HG02642 (cell line): ENCODE measurements around the gene LMX1A.

ENCODE experiments used
- ATAC-seq: cut with Tn5 transposase; IDR thresholded peaks from one replicate; pipeline ENCODE4 v1.9.1; 2021; ENCODE audit warnings: mild to moderate bottlenecking; ENCODE audit not compliant: unreplicated experiment, poor library complexity

Gene LMX1A

DNA sequence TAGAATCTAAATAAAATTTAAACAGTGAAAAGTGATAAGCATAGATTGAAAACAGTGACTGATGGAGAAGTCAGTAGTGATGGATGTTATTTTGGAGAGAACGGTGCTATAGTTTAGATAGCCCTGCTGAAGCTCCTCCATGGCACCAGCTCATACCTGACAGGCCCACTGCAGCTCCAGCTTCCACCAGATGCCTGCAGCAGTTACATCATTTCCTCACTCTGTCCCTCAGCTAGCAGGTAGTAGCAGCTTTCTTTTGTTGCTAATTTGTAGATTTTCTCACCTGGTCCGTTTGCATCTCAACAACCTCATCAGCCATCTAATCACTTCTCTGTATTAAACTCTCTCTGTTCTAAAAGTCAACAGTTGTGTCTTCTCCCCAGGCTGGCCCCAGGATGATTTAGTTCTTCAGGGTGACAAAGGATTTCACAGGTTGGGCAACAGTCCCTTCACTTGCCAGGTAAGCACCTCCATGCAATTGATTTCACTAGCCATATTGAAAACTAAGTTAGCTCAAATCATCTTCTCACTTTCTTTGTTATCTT is 128.3 kb downstream of the LMX1A start:
- ATAC-seq: no peak

DNA sequence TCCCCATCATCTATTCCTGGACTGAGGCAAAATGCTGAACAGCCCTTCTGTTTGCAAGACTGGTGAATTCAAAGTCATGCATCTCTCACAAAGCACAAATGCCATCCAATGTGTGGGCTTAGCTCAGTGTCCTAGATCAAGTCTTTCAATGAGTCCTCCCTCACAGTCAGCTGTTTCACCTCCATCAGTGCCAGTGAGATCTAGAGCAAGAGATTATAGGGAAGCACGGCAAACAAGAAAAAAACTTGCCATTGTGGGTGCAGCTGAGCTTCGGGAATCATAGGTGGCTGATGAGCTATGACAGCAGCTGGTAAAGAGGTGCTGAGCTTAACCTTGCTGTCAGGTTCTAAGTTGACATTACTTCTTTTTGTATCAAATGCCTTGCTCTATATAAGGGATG is 130.2 kb downstream of the LMX1A start:
- no peak for ATAC-seq

DNA sequence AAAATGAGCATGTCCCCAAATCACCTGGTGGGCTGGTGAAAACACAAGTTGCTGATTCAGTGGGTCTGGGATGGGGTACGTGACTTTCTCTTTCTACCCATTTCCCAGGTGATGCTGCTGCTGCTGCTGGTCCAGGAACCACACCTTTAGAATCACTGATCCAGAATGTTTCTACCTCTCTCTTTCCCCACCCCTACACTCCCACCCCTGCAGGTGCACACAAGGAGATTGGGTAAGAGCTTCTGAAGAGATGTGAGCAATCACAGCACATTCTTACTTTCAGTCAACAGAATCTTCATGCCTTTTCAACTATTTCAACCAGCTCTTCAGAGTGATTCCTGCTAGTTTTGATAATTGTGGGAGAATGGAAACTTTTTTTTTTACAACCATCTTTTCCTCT is 130.9 kb downstream of the LMX1A start:
- no peak for ATAC-seq

DNA sequence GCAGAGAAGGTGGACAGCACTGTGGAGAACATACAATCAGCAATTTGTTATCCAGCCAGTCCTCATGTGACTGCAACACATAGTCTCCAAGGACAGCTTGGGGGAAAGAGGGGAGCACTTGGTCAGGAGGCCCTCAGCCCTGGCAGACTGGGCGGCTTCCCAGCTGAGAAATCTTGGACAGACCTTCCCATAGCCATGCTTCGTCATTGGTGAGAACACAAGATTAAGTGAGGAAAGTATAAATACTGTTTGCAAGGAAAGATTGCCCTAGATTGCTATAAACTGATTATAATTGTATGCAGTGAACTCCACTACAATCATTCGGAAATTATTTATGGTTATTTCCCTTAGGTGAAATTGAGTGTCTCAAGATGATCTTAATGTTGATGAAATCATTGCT is 131.5 kb downstream of the LMX1A start:
- ATAC-seq: no peak

DNA sequence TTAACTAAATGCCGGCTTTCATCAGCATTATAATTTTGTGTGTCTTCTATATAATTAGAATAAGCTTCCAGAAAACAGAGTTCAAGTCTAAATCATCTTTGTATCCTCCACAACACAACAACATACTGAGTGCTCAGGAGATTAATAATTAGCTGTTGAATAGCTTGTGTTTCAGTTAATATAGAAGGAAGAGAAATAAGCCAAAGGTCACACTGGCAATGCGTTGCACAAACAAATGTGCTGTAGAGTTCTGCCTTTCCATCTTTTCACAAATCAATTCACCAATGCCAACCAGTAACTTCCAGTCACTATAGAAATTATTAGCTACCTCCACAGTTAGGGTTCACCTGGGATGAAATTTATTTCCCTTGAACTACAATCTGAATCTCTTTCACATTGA is 132.0 kb downstream of the LMX1A start:
- ATAC-seq: no peak

DNA sequence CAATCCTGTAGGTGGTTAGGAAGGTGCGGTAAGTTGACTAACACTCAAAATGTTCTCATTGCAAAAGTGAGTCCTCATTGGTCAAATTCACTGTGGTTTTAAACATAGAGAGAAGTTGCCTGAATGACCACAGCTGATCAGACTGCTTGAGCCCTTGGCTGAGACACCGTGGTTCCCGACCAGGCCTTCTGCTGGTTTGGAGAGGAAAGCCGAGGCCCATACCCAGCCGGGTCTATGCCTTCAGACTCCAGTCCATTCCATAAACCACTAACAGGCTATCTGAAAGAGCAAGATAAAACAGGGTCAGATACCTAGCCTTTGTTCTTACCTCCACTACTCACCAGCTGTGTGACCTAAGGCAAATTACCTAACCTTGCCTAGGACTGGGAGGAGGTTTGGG is 133.9 kb downstream of the LMX1A start:
- ATAC-seq: no peak

DNA sequence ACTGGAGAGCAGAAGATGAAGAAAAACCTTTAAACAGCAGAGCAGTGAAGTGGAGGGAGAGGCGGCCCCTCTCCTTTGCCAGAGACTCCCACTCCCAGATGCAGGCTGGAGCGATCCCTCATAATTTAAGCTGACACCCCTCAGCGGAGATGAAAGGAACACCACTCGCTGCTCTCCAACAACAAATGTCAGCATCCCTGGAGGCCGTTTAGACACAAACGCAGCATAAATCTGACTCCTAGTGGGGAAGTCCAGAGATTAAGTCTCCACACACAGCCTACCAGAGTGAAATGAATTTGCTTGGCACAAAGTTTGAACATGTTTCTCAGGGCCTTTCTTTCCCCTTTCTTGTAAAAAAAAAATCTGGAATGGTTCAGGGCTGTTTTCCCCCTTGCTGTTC is 137.8 kb downstream of the LMX1A start:
- no peak for ATAC-seq

DNA sequence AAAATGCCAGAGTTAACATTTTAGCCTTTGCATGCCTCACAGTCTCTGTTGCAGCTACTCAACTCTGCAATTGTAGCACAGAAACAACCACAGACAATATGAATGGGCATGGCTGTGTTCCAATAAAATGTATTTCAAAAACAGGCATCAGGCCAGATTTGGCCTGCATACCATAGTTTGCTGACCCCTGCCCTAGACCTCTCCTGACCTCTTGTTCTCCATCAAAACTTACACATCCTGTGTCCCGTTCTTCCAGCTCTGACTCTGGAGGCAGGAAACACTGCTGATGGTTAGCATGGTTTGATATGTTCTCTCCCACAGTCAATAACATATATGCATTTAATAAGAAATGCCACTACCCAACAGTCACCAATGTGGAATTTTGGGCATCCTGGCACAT is 138.6 kb downstream of the LMX1A start:
- no peak for ATAC-seq

DNA sequence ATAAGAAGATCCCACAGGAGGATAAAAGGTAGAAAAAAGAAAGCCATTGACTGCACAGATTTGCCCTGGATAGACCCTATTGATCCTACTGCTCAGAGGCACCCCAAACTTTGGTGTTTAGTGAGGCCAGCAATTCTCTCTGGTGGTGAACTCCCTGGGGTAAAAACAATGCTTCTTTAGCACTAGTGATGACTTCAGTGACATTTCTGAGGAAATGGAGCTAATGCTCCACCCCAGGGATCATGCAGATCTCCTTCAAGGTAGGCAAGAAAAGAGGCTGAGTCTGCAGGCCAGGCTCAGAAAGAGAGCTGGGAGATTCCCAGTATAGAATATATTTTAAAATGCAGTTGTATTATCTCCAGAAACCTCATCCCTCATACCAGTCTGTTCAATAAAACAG is 140.3 kb downstream of the LMX1A start:
- no peak for ATAC-seq

DNA sequence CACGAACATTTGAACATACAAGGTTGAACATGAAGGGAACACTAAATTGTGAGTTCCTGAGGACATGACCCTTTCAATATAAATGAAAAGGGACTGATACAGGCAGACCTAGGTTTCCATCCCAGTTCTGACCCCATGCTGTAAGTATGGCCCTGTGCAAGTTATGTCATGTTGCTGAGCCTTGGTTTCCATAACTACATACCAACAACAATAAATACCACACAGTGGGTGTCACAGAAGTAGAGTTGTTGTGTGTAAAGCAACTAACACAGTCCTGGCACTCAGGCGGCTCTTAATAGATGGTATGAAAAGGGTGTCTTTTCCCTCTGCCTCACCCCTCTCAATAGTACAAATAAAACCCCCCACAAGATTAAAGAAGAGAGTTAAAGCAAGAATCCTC is 140.8 kb downstream of the LMX1A start:
- ATAC-seq: no peak

DNA sequence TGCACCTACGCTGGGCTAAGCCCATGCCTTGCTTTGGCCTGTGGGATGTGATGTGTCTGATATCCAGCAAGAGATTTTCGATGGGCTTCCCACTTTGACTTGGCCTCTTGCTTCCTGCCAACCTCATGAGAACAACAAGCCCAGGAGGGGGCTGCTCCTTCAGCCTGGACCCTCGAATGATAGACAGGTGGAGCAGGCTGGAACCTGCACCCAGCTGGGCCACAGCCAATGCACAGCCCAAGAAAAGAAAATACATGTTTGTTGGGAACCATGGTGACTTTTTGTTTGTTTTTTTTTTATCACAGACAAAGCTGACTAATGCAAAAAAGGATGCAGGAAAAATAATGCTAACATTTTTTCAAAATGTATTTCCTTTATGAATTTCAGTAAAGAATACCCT is 144.3 kb downstream of the LMX1A start:
- ATAC-seq: no peak

DNA sequence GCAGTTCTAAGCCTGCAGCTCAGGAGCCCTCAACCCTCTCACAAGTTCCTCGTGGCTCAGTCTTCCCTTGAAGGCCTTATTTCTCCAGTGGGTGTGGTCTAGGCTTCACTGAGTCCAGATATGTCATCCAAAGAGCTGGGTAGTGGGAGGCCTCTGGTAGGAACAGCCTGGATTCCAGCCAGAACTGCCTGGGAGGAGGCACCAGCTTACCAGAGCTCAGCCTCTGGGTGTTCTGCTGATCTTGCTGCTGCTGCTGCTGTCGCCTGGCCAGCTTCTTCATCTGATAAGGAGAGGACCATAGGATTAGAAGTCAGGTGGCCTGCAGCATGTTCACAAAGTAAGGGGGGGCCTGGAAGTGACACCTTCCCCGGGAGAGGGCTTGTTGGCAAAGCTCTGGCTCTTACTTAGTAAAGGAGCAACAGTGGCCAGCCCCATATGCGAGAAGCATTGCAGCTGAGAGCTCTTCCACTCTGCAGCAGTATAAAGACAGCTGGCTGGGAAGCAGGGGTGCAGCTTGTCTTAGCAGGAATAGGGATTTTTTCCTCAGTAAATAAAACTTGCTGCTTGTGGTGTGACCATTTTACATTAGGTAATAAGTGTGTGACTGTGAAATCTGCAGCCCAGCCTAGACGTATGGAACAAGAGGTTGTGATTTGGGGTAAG is 148.5 kb downstream of the LMX1A start:
- ATAC-seq: no peak

DNA sequence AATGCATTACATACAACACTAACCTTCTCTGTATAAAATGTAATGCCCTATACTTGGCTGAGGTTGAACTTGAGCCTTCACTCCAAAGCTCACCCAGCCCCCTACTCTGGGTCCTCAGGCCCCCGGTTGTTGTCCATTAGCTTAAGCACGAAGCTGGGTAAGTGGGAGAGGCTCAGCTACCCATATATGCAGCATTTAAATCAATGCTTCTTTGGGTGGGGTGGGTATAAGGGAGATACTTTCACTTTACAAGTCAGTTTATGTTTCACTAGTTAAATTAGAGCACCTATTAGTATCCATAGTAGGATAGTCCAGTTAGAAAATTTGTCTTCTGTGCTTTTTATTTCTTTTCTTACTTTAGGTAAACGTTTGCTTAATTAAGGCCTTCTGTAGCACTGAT is 151.4 kb downstream of the LMX1A start:
- ATAC-seq: no peak

DNA sequence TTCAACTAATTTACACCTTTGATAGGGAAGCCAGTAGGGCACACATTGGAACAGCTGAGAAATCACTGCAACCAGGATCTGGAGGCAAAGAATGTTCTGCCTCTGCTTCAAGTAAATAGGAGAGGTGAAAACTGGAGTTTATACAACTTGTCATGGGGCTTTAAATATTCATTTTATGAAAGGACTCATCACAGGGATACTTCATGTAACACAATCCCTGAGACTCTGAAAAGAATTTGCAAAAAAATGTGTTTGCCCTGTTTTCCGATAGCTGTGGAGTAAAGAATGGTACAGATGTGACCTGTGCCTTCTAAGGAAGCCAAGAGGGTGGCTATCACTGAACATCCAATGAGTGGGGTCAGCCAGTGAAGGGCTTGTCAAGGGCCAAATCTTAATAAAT is 152.0 kb downstream of the LMX1A start:
- no peak for ATAC-seq

DNA sequence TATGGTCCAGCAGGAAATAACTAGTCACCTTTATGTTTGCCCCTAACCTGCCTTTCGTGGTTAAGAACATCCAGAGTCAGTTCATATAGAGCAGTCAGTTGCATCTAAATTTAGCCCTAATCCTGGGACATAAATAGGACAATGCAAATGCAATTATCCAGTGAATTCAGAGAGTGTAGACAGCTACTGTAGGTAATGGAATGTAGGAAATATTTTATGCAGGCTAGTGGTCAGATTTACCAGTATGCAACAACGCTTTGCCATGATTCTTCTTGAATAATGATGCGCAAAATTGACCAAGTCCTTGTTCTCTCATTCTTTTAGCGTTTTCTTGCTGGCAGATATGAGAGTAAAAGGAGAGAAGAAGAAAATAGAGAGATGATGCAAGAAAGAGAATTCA is 165.4 kb downstream of the LMX1A start:
- no peak for ATAC-seq

DNA sequence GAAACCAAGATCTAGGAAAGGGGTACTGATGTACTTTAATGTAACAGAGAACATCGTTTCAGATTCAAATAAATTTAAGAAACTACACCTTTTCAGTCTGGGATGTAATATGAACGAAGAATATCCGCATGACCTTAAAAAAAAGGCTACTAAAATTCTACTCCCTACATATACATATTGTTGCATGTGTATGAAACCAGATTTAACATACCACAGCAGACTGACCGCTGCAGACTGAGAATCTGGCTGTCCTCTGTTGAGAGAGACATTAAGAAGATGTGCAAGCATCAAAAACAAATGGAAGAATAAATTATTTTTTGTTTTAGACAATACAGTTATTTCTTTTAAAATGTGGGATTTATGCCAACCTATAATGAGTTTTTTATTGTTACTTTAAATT is 166.6 kb downstream of the LMX1A start:
- no peak for ATAC-seq

DNA sequence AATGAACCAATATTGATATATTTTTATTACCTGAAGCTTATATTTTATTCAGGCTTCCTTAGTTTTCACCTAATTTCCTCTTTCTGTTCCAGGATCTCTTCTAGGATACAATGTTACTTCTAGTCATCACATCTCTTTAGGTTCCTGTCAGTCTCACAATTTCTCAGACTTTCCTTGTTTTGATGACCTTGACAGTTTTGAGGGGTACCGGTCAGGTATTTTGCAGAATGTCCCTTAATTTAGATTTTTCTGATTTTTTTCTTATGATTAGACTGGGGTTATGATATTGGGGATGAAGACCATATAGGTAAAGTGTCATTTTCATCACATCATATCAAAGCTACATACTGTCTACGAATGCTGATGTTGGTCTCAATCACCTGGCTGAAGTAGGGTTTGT is 167.5 kb downstream of the LMX1A start:
- no peak for ATAC-seq

DNA sequence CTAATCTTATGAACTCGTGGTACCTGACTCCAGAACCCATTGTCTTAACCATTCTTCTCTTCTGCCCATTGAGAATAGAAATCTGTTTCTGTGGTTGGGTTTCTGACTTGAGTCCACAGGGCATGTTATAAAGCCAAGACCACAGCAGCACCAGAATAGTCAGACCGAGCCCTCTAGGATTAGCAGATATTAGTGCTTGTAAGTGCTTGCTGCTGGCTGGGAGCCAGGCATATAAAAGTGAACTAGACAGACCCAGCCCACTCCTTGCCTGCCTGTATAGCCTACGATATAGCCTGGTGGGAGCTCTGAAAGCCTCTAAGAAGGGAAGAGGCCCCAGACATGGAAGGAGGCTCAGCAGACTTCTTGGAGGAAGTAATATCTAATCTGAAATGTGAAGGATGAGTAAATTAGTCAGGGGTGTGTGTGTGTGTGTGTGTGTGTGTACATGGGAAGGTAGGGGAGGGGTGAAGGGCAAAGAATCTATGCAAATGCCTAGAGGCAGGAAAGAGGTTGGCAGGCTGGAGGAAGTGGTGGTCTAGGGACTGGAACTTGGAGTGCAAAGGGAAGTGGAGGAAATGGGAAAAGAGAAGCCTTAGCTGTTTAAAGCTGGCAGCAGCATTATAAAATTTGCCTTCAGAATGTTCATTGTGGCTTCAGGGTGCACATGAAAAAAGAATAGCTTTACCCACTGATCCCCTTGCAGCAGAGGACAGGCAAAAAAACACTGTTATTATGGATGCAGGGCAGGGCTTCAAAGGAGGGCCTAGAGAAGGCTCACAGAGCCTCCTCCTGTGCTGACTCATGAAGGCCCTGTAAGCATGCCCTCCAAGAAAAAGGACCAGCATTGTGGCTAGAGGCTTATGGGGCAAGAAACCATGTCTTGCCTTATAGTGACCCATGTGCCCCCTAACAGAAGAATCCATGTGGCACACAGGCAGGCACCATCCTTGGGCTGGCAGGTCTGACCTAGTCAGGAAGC is 169.2 kb downstream of the LMX1A start:
- ATAC-seq: no peak

DNA sequence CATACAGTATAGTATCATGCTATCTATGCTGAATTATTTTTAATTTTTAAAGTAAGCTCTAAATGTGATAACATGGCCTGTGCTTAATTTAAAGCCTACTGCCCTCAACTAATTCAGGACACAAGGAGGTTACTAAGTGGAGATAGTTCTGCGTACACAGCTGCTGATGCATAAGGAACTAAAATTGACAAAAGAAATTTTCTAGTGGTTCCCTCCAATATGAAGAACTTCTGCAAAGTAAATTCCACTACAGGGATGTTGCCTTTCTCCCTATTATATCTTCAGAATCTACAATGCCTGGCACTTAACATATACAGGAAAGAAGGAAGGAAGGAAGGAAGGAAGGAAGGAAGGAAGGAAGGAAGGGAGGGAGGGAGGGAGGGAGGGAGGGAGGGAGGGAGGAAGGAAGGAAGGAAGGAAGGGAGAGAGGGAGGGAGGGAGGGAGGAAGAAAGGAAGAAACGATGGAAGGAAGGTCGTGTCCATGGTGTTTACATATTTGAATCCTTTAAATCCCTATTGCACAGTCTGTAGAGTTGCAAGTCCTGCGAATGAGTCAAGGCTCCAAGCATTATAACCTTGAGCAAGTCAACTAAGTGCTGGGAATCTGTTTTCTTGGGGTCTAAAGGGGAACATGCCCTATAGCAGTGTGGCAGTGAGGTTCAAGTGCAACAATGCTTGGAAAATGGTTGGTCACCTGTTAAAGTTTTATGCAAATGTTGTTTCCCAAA is 171.2 kb downstream of the LMX1A start:
- ATAC-seq: no peak

DNA sequence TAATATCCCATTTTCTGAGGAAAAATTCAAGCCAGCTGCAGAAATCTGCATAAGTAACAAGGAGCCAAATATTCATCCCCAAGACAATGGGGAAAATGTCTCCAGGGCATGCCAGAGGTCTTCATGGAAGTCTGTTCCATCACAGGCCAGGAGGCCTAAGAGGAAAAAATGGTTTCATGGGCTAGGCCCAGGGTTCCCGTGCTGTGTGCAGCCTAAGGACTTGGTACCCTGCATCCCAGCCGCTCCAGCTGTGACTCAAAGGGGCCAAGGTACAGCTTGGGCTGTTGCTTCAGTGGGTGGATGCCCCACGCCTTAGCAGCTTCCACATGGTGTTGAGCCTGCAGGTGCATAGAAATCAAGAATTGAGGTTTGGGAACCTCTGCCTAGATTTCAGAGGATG is 173.5 kb downstream of the LMX1A start:
- ATAC-seq: no peak

DNA sequence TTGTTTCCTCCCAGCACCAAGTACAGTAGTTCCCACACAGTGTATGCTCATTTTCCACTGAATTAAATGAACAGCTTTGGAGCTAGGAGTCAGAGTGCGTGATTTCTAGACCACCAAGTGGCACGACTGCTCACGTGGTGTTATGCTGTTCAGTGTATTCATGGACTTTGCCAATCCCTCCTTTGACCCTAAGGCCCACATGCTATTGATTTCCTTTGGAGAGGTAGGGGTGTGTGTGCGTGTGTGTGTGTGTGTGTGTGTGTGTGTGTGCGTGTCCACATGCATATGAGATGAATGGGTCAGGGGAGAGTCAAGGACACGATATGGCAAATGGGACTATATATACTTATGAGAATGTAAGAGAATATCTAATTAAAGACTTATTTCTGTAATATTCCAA is 177.2 kb downstream of the LMX1A start:
- ATAC-seq: no peak
